Lower leg skin (tissue), 3 donors: Measurements from ENCODE around the gene ULBP2.

Experiments
- POLR2A ChIP-seq, 2 donors: fragments of 450-650 bp; IDR thresholded peaks; one replicate each; pipeline ENCODE4 v1.6.1; 2016 to 2017; ENCODE audit warnings: antibody characterized with exemption in 2 of 2, mild to moderate bottlenecking in 1 of 2, moderate library complexity in 1 of 2
- TF ChIP-seq, protein P1 (sequence below), 3 donors: fragments of 450-650 bp; IDR thresholded peaks; one replicate each; pipeline ENCODE4 v1.5.1; 2016; ENCODE audit warnings: antibody characterized with exemption in 3 of 3, mild to moderate bottlenecking in 3 of 3, moderate library complexity in 2 of 3

DNA sequence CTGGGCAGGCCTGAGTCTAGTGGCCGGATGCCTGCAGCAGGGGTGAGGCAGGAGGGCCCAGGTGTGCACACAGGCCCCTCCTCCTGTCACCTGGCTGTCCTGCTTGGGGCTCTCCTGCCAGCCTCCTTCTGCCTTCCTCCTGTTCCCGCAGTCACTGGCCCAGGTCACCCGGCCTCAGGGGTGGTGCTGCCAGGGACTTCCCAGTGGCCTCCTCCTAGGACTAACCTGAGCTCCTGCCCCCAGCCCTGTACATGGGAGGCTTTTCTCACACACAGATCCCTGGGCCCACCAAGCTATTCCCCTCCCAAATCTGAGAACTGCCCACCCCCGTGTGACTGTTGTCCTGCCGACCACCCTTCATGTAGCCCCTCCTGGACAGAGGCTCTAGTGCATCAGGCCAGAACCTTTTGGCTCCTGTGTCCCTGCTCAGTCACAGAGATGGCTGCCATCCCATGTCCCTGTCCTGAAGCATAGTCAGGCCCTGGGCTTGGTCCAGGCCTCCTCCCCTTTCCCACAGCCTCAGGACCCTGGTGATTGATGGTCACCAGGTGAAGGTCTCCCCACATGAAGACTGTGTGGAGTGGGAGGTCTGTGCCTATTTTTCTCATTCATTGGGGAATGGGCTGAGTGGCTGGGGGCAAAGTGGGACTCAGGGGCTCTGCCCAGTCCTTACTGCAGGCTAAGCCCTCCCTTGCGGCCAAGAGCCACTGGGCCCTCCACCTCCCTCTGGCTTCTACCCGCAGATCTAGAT lies 20.8 kb downstream of the ULBP2 start:
- TF ChIP-seq, protein P1, sequence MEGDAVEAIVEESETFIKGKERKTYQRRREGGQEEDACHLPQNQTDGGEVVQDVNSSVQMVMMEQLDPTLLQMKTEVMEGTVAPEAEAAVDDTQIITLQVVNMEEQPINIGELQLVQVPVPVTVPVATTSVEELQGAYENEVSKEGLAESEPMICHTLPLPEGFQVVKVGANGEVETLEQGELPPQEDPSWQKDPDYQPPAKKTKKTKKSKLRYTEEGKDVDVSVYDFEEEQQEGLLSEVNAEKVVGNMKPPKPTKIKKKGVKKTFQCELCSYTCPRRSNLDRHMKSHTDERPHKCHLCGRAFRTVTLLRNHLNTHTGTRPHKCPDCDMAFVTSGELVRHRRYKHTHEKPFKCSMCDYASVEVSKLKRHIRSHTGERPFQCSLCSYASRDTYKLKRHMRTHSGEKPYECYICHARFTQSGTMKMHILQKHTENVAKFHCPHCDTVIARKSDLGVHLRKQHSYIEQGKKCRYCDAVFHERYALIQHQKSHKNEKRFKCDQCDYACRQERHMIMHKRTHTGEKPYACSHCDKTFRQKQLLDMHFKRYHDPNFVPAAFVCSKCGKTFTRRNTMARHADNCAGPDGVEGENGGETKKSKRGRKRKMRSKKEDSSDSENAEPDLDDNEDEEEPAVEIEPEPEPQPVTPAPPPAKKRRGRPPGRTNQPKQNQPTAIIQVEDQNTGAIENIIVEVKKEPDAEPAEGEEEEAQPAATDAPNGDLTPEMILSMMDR (IDR thresholded peaks at IDR 0.05), result no peak
- TF ChIP-seq POLR2A (IDR thresholded peaks at IDR 0.05), result no peak
